ENCODE measurements around the gene CC2D2B.
"Not testable (repeated sequence)": the region's sequence is repeated elsewhere in the genome, so short reads cannot be mapped to it uniquely, and the experiment has no call there.

The CC2D2B gene

GRCh38 chr10:95896071-95896850 lies 11.5 kb upstream of the CC2D2B start:
- H3K4me3 ChIP-seq (replicated peaks; ENCODE audit: low read depth, low read length), result no peak overlapping the region
- no peaks in the 10 kb centered on the region for H3K27me3 ChIP-seq (replicated peaks; ENCODE audit: control insufficient read depth, insufficient read depth, low read length)
- no peak for DNase-seq (ENCODE audit: extremely low read depth, insufficient read length)
- no peaks in the 10 kb centered on the region; the same call in none of the 2 replicates for H3K36me3 ChIP-seq (ENCODE audit: control insufficient read depth, insufficient read depth, low read length)
- no peak for TF ChIP-seq CTCF (IDR thresholded peaks at IDR 0.05; ENCODE audit: insufficient read depth, low read length, poor library complexity, severe bottlenecking)

GRCh38 chr10:95905897-95906580 lies 1.7 kb upstream of the CC2D2B start:
- not testable (repeated sequence) for H3K27me3 ChIP-seq (replicated peaks; ENCODE audit: control insufficient read depth, insufficient read depth, low read length); H3K36me3 ChIP-seq (ENCODE audit: control insufficient read depth, insufficient read depth, low read length); DNase-seq (ENCODE audit: extremely low read depth, insufficient read length); H3K4me3 ChIP-seq (replicated peaks; ENCODE audit: low read depth, low read length)

GRCh38 chr10:95906677-95907455 lies 909 bp upstream of the CC2D2B start:
- peak; percentile 52 for TF ChIP-seq CTCF (IDR thresholded peaks at IDR 0.05; ENCODE audit: insufficient read depth, low read length, poor library complexity, severe bottlenecking)
- H3K36me3 ChIP-seq (ENCODE audit: control insufficient read depth, insufficient read depth, low read length), result no peaks in the 10 kb centered on the region; the same call in 1 of the 2 replicates
- peak overlapping the region; percentile 87 for H3K4me3 ChIP-seq (replicated peaks; ENCODE audit: low read depth, low read length)
- no peaks in the 10 kb centered on the region for H3K27me3 ChIP-seq (replicated peaks; ENCODE audit: control insufficient read depth, insufficient read depth, low read length)
- DNase-seq (ENCODE audit: extremely low read depth, insufficient read length), result no peak

GRCh38 chr10:95908450-95908849 lies 675 bp downstream of the CC2D2B start:
- DNase-seq (ENCODE audit: extremely low read depth, insufficient read length), result no peak
- H3K4me3 ChIP-seq (replicated peaks; ENCODE audit: low read depth, low read length), result no peak overlapping the region
- no peaks in the 10 kb centered on the region for H3K36me3 ChIP-seq (ENCODE audit: control insufficient read depth, insufficient read depth, low read length)
- TF ChIP-seq CTCF (IDR thresholded peaks at IDR 0.05; ENCODE audit: insufficient read depth, low read length, poor library complexity, severe bottlenecking), result no peak
- H3K27me3 ChIP-seq (replicated peaks; ENCODE audit: control insufficient read depth, insufficient read depth, low read length), result no peaks in the 10 kb centered on the region

- DNase-seq (ENCODE audit: extremely low read depth, insufficient read length), result no peak
- Histone ChIP-seq H3K4me3 (replicated peaks; ENCODE audit: low read depth, low read length) (no peak overlapping the region), H3K27me3 (replicated peaks; ENCODE audit: control insufficient read depth, insufficient read depth, low read length) (no peaks in the 10 kb centered on the region), H3K36me3 (ENCODE audit: control insufficient read depth, insufficient read depth, low read length) (no peaks in the 10 kb centered on the region)
- TF ChIP-seq CTCF (IDR thresholded peaks at IDR 0.05; ENCODE audit: insufficient read depth, low read length, poor library complexity, severe bottlenecking), result no peak
Observed at GRCh38 chr10:95909561-95909960, 1.8 kb downstream of the CC2D2B start.

- not testable (repeated sequence) for DNase-seq (ENCODE audit: extremely low read depth, insufficient read length); H3K27me3 ChIP-seq (replicated peaks; ENCODE audit: control insufficient read depth, insufficient read depth, low read length); H3K36me3 ChIP-seq (ENCODE audit: control insufficient read depth, insufficient read depth, low read length); H3K4me3 ChIP-seq (replicated peaks; ENCODE audit: low read depth, low read length)
Observed at GRCh38 chr10:95916039-95916438, 8.3 kb downstream of the CC2D2B start.

Data from GM06990 (cell line).